B cell (primary cell): ENCODE data around the gene SLC35F2. TPM values are rescaled to one million over a fixed set of nuclear protein-coding genes. Genes with fewer than 3 reads are reported as not detected.

Source experiments
- ATAC-seq: fragments of 200-7000 bp; cut with Tn5 transposase; one replicate; pipeline ENCODE4 v1.10.0; 2021; ENCODE audit warnings: low read depth, mild to moderate bottlenecking, moderate number of reproducible peaks, moderate library complexity
- CTCF ChIA-PET: fragments of 350-600 bp; sonication (Branson Sonifier 250); formaldehyde crosslinking; loops from one replicate; lab custom pipeline; 2021; ENCODE audit warnings: antibody characterized with exemption, inconsistent platforms; lab: Charles Lee
- POLR2A ChIA-PET: fragments of 350-600 bp; sonication (Branson Sonifier 250); formaldehyde crosslinking; loops from one replicate; lab custom pipeline; 2021; ENCODE audit warnings: antibody characterized with exemption; lab: Charles Lee
- DNase-seq: peaks from one replicate; pipeline ENCODE4 v3.0.0; 2013
- H2AFZ ChIP-seq: 2 replicates; pipeline ENCODE4 v1.6.1; 2012; ENCODE audit warnings: mild to moderate bottlenecking, low read depth, low read length; ENCODE audit not compliant: insufficient read depth, poor library complexity, severe bottlenecking
- H3K27ac ChIP-seq, 2 donors: 1 replicate in 1 of 2; 2 replicates in 1 of 2; pipeline ENCODE4 v1.5.1; 2012 to 2013; ENCODE audit warnings: low read length in 2 of 2, mild to moderate bottlenecking in 2 of 2, moderate library complexity in 1 of 2
- H3K27me3 ChIP-seq, 4 experiments: fragments of 200-600 bp in 1 of 4; sonication (generic) in 1 of 4; replicated peaks in 1 of 4; 1 replicate in 2 of 4; 2 replicates in 2 of 4; pipeline versions ENCODE4 v1.6.1 to v1.7.0; 2013 to 2016; ENCODE audit warnings: low read length in 3 of 4, mild to moderate bottlenecking in 2 of 4, mixed read lengths in 1 of 4, moderate library complexity in 1 of 4; ENCODE audit not compliant: insufficient read depth in 4 of 4, control insufficient read depth in 3 of 4; ENCODE audit errors: control extremely low read depth in 1 of 4
- H3K36me3 ChIP-seq, 2 experiments: replicated peaks in 1 of 2; 1 replicate in 1 of 2; 2 replicates in 1 of 2; pipeline versions ENCODE4 v1.6.1 to v1.7.1; 2013; ENCODE audit warnings: low read length in 1 of 2; ENCODE audit not compliant: insufficient read depth in 2 of 2, control insufficient read depth in 1 of 2; ENCODE audit errors: control extremely low read depth in 1 of 2, extremely low read depth in 1 of 2
- H3K4me1 ChIP-seq, 2 donors: fragments of 200-600 bp in 1 of 2; sonication (generic) in 1 of 2; 1 replicate in 1 of 2; 2 replicates in 1 of 2; pipeline versions ENCODE4 v1.5.1 to v1.6.1; 2013 to 2017; ENCODE audit warnings: low read length in 2 of 2; ENCODE audit not compliant: control insufficient read depth in 2 of 2, insufficient read depth in 2 of 2
- H3K4me2 ChIP-seq: replicated peaks from 2 replicates; pipeline ENCODE3; 2012; ENCODE audit warnings: mild to moderate bottlenecking, low read depth, low read length; ENCODE audit not compliant: poor library complexity, severe bottlenecking
- H3K4me3 ChIP-seq, 5 experiments: fragments of 200-600 bp in 1 of 5; sonication (generic) in 1 of 5; 1 replicate in 3 of 5; 2 replicates in 2 of 5; pipeline versions ENCODE4 v1.5.1 to v1.7.0; 2011 to 2016; ENCODE audit warnings: low read length in 4 of 5, mild to moderate bottlenecking in 4 of 5, low read depth in 2 of 5, control low read depth in 1 of 5, moderate library complexity in 1 of 5; ENCODE audit not compliant: insufficient read depth in 1 of 5; ENCODE audit errors: control extremely low read depth in 1 of 5, extremely low read depth in 1 of 5
- H3K79me2 ChIP-seq: fragments of 200-600 bp; sonication (generic); one replicate; pipeline ENCODE4 v1.6.0; 2016; ENCODE audit warnings: low read length; ENCODE audit not compliant: control insufficient read depth, insufficient read depth
- H3K9ac ChIP-seq: fragments of 200-600 bp; sonication (generic); 2 replicates; pipeline ENCODE4 v1.6.1; 2017; ENCODE audit warnings: mild to moderate bottlenecking, low read length, moderate library complexity
- H3K9me3 ChIP-seq, 3 donors: one replicate each; pipeline versions ENCODE4 v1.6.1 to v1.7.1; 2013; ENCODE audit warnings: low read length in 2 of 3; ENCODE audit not compliant: control insufficient read depth in 2 of 3, insufficient read depth in 1 of 3; ENCODE audit errors: control extremely low read depth in 1 of 3
- H4K20me1 ChIP-seq: 2 replicates; pipeline ENCODE4 v1.6.0; 2012; ENCODE audit warnings: mild to moderate bottlenecking, low read length; ENCODE audit not compliant: insufficient read depth, control insufficient read depth, poor library complexity, severe bottlenecking
- H3K27ac Mint-ChIP-seq: one replicate; pipeline ENCODE4 v1.8.0; 2021; ENCODE audit warnings: mixed read lengths
- H3K27me3 Mint-ChIP-seq: one replicate; pipeline ENCODE4 v1.8.0; 2021; ENCODE audit warnings: mixed read lengths
- H3K4me1 Mint-ChIP-seq: one replicate; pipeline ENCODE4 v1.8.0; 2021; ENCODE audit warnings: mixed read lengths
- H3K4me3 Mint-ChIP-seq: one replicate; pipeline ENCODE4 v1.8.0; 2021; ENCODE audit warnings: mixed read lengths
- H3K9me3 Mint-ChIP-seq: one replicate; pipeline ENCODE4 v1.8.0; 2022; ENCODE audit warnings: mixed read lengths; ENCODE audit not compliant: insufficient read depth
- CTCF ChIP-seq: fragments of 200-600 bp; IDR thresholded peaks from one replicate; pipeline ENCODE4 v1.8.0; 2022; ENCODE audit warnings: antibody characterized with exemption, mild to moderate bottlenecking
- EZH2 ChIP-seq: IDR thresholded peaks from 2 replicates; pipeline ENCODE4 v1.6.1; 2012; ENCODE audit warnings: borderline replicate concordance, low read depth, mild to moderate bottlenecking, moderate library complexity, low read length; ENCODE audit not compliant: insufficient read depth, poor library complexity, severe bottlenecking
- WGBS: methylation state at CpG from one replicate; pipeline ENCODE4 v1.1.5; 2013; ENCODE audit warnings: missing lambda C conversion rate; ENCODE audit not compliant: insufficient coverage; 5-methylcytosine and 5-hydroxymethylcytosine counted together
- intact Hi-C: fragments of 100-400 bp; cut with micrococcal nuclease; formaldehyde crosslinking; loops from one replicate; pipeline ENCODE4 v1.10.0; 2022
- polyA plus RNA-seq: library from polyadenylated mRNA; depleted of rRNA; stranded (reverse); fragments of >200 nt; gene quantifications from 2 replicates; pipeline ENCODE4 v1.2.3, GENCODE V29; 2012
- total RNA-seq, 2 donors: library from RNA; stranded (reverse); fragments of 120-200 nt in 1 of 2; gene quantifications; 1 replicate in 1 of 2; 2 replicates in 1 of 2; pipeline versions ENCODE4 v1.2.3 to v1.2.4, GENCODE V29; 2013 to 2022

SLC35F2 gene
- total and polyA plus RNA-seq, 2 donors (not counting 1 experiment from before 2014, with no cell fraction given) = 10.9 TPM

GRCh38 chr11:107778839-107779517 is 79.6 kb downstream of the SLC35F2 start:
- intact Hi-C loops = no loop called here
- whole genome bisulfite sequencing = 92% methylated on average over 4 of the region's 7 CpGs
- H3K9me3 ChIP-seq = no peaks in the 10 kb centered on the region
- no peaks in the 10 kb centered on the region for H3K79me2 ChIP-seq
- Mint-ChIP-seq H3K4me1 (peaks cover 6% of the 10 kb centered on the region), H3K27ac (no peak overlapping the region), H3K4me3 (no peak overlapping the region), H3K9me3 (no peaks in the 10 kb centered on the region), H3K27me3 (peaks cover 3% of the 10 kb centered on the region)
- ChIA-PET POLR2A (no interaction called here), CTCF (interaction anchor here (1.0 to 1.1 kb wide), 3 partner anchors 8 to 229 kb away, joined by 3 to 5 read pairs (median 4); no protein-coding TSS in a partner anchor)
- TF ChIP-seq CTCF (no peak), EZH2 (no peak)
- H3K4me1 ChIP-seq = no peaks in the 10 kb centered on the region
- H3K27ac ChIP-seq = no peak overlapping the region
- H3K27me3 ChIP-seq = no peaks in the 10 kb centered on the region
- H3K36me3 ChIP-seq = no peaks in the 10 kb centered on the region
- no peak overlapping the region for H3K4me3 ChIP-seq
- H2AFZ ChIP-seq = no peak overlapping the region
- H3K9ac ChIP-seq = no peak overlapping the region
- H4K20me1 ChIP-seq = no peaks in the 10 kb centered on the region
- ATAC-seq (no peak), DNase-seq (no peak)
- no peak overlapping the region for H3K4me2 ChIP-seq

GRCh38 chr11:107777110-107777509 is 81.5 kb downstream of the SLC35F2 start:
- H3K27ac ChIP-seq = no peak overlapping the region
- H3K9ac ChIP-seq = no peak overlapping the region
- no peak for TF ChIP-seq EZH2
- no peak for TF ChIP-seq CTCF
- no peak overlapping the region for H3K4me3 ChIP-seq
- Mint-ChIP-seq H3K4me1 (peaks cover 6% of the 10 kb centered on the region), H3K27me3 (peaks cover 6% of the 10 kb centered on the region), H3K27ac (no peak overlapping the region), H3K9me3 (no peaks in the 10 kb centered on the region), H3K4me3 (no peak overlapping the region)
- ChIA-PET POLR2A (no interaction called here), CTCF (no interaction called here)
- no peak for ATAC-seq
- no peaks in the 10 kb centered on the region for H3K4me1 ChIP-seq
- no peaks in the 10 kb centered on the region for H3K9me3 ChIP-seq
- no peaks in the 10 kb centered on the region for H3K27me3 ChIP-seq
- no peak overlapping the region for H3K4me2 ChIP-seq
- H3K36me3 ChIP-seq = no peaks in the 10 kb centered on the region
- intact Hi-C loops = no loop called here
- DNase-seq = no peak
- no peak overlapping the region for H2AFZ ChIP-seq
- no peaks in the 10 kb centered on the region for H4K20me1 ChIP-seq
- no peaks in the 10 kb centered on the region for H3K79me2 ChIP-seq
- no CpG with 5 or more reads among the region's 2 CpGs for WGBS
